H9 (cell line): ENCODE data around the gene TMEM117. TPM values are rescaled to one million over a fixed set of nuclear protein-coding genes. Genes with fewer than 3 reads are reported as not detected.
A peak's percentile ranks its signal among the peaks of the same experiment; 100 is the strongest.

Experiments
- DNase-seq: peaks from one replicate; pipeline ENCODE4 v3.0.0-alpha.2; 2017
- H2AFZ ChIP-seq: one replicate; pipeline ENCODE4 v1.6.1; 2013; ENCODE audit warnings: mild to moderate bottlenecking, low read length, control low read depth, moderate library complexity
- H2AK5ac ChIP-seq: 2 replicates; pipeline ENCODE4 v1.6.1; 2013; ENCODE audit warnings: low read length, control low read depth, mixed read lengths; ENCODE audit not compliant: insufficient read length
- H2BK120ac ChIP-seq: one replicate; pipeline ENCODE4 v1.6.1; 2013; ENCODE audit warnings: low read depth, mild to moderate bottlenecking, low read length, control low read depth, inconsistent platforms; ENCODE audit not compliant: poor library complexity, severe bottlenecking
- H2BK12ac ChIP-seq: 2 replicates; pipeline ENCODE4 v1.6.1; 2013; ENCODE audit warnings: low read length, control low read depth, mixed read lengths, low read depth; ENCODE audit not compliant: insufficient read length
- H2BK15ac ChIP-seq: 2 replicates; pipeline ENCODE4 v1.6.1; 2013; ENCODE audit warnings: low read depth, low read length, control low read depth
- H2BK20ac ChIP-seq: one replicate; pipeline ENCODE4 v1.6.1; 2013; ENCODE audit warnings: low read depth, mild to moderate bottlenecking, low read length, control low read depth, inconsistent platforms; ENCODE audit not compliant: poor library complexity, severe bottlenecking
- H2BK5ac ChIP-seq: 2 replicates; pipeline ENCODE4 v1.6.1; 2013; ENCODE audit warnings: low read length, control low read depth, mixed read lengths; ENCODE audit not compliant: insufficient read length
- H3K14ac ChIP-seq: 2 replicates; pipeline ENCODE4 v1.6.1; 2013; ENCODE audit warnings: low read length, control low read depth; ENCODE audit not compliant: insufficient read depth
- H3K18ac ChIP-seq: 2 replicates; pipeline ENCODE4 v1.6.1; 2013; ENCODE audit warnings: low read depth, mild to moderate bottlenecking, mixed read lengths, low read length, control low read depth; ENCODE audit not compliant: insufficient read length
- H3K23ac ChIP-seq: 2 replicates; pipeline ENCODE4 v1.6.1; 2013; ENCODE audit warnings: low read length, control low read depth, mixed read lengths, low read depth; ENCODE audit not compliant: insufficient read length
- H3K23me2 ChIP-seq: 2 replicates; pipeline ENCODE4 v1.6.1; 2013; ENCODE audit warnings: low read depth, mild to moderate bottlenecking, mixed read lengths, low read length, control low read depth; ENCODE audit not compliant: insufficient read length, poor library complexity, severe bottlenecking
- H3K27ac ChIP-seq: 2 replicates; pipeline ENCODE4 v1.5.1; 2013; ENCODE audit warnings: low read length, control low read depth, mixed read lengths, low read depth; ENCODE audit not compliant: insufficient read length
- H3K27me3 ChIP-seq: 2 replicates; pipeline ENCODE4 v1.6.1; 2013; ENCODE audit warnings: low read length, control low read depth, inconsistent platforms; ENCODE audit not compliant: insufficient read depth
- H3K4ac ChIP-seq: 2 replicates; pipeline ENCODE4 v1.6.1; 2013; ENCODE audit warnings: low read depth, mild to moderate bottlenecking, control low read depth, inconsistent platforms, low read length, moderate library complexity
- H3K4me1 ChIP-seq: 2 replicates; pipeline ENCODE4 v1.6.1; 2013; ENCODE audit warnings: low read length, control low read depth, inconsistent platforms; ENCODE audit not compliant: insufficient read depth
- H3K4me2 ChIP-seq: 2 replicates; pipeline ENCODE4 v1.6.1; 2013; ENCODE audit warnings: low read length, control low read depth, mixed read lengths; ENCODE audit not compliant: insufficient read length, insufficient read depth
- H3K56ac ChIP-seq: 2 replicates; pipeline ENCODE4 v1.6.1; 2013; ENCODE audit warnings: low read depth, mild to moderate bottlenecking, mixed read lengths, low read length, control low read depth; ENCODE audit not compliant: insufficient read length
- H3K79me1 ChIP-seq: 2 replicates; pipeline ENCODE4 v1.6.1; 2013; ENCODE audit warnings: low read depth, mild to moderate bottlenecking, moderate library complexity, low read length, control low read depth, inconsistent platforms; ENCODE audit not compliant: insufficient read depth, poor library complexity, severe bottlenecking
- H3K79me2 ChIP-seq: 2 replicates; pipeline ENCODE4 v1.6.1; 2013; ENCODE audit warnings: low read length, control low read depth, inconsistent platforms; ENCODE audit not compliant: insufficient read depth
- H3K9ac ChIP-seq: 2 replicates; pipeline ENCODE4 v1.6.1; 2013; ENCODE audit warnings: low read length, control low read depth, mixed read lengths; ENCODE audit not compliant: insufficient read length; ENCODE audit errors: extremely low read depth
- H3K9me3 ChIP-seq: one replicate; pipeline ENCODE4 v1.6.1; 2013; ENCODE audit warnings: low read depth, low read length, inconsistent platforms; ENCODE audit not compliant: control insufficient read depth
- H3T11ph ChIP-seq: one replicate; pipeline ENCODE4 v1.6.1; 2013; ENCODE audit warnings: mild to moderate bottlenecking, low read length, control low read depth, inconsistent platforms
- H4K20me1 ChIP-seq: one replicate; pipeline ENCODE4 v1.6.1; 2013; ENCODE audit not compliant: control insufficient read depth, insufficient read length, insufficient read depth
- H4K5ac ChIP-seq: 2 replicates; pipeline ENCODE4 v1.6.1; 2013; ENCODE audit warnings: low read depth, mild to moderate bottlenecking, mixed read lengths, low read length, control low read depth; ENCODE audit not compliant: insufficient read length
- H4K8ac ChIP-seq: replicated peaks from 2 replicates; pipeline ENCODE4 v1.6.1; 2013; ENCODE audit warnings: low read length, control low read depth, mixed read lengths, low read depth; ENCODE audit not compliant: insufficient read length
- H4K91ac ChIP-seq: 2 replicates; pipeline ENCODE4 v1.6.1; 2013; ENCODE audit warnings: low read depth, mild to moderate bottlenecking, moderate library complexity, mixed read lengths, low read length, control low read depth; ENCODE audit not compliant: insufficient read length
- H3K27ac Mint-ChIP-seq, 3 experiments: 2 replicates in 2 of 3; 3 replicates in 1 of 3; pipeline ENCODE4 v1.8.0; 2020 to 2021; ENCODE audit warnings: mixed read lengths in 3 of 3, mild to moderate bottlenecking in 1 of 3, moderate library complexity in 1 of 3
- H3K27me3 Mint-ChIP-seq: 2 replicates; pipeline ENCODE4 v1.8.0; 2021; ENCODE audit warnings: low read depth, mild to moderate bottlenecking, moderate library complexity, mixed read lengths
- H3K36me3 Mint-ChIP-seq, 3 experiments: 2 replicates in 2 of 3; 3 replicates in 1 of 3; pipeline ENCODE4 v1.8.0; 2020 to 2021; ENCODE audit warnings: low read depth in 3 of 3, mixed read lengths in 3 of 3; ENCODE audit not compliant: insufficient read depth in 1 of 3
- H3K4me1 Mint-ChIP-seq, 2 experiments: 2 replicates each; pipeline ENCODE4 v1.8.0; 2020; ENCODE audit warnings: mixed read lengths in 2 of 2
- H3K4me3 Mint-ChIP-seq, 2 experiments: 2 replicates in 1 of 2; 3 replicates in 1 of 2; pipeline ENCODE4 v1.8.0; 2020 to 2021; ENCODE audit warnings: mild to moderate bottlenecking in 2 of 2, mixed read lengths in 2 of 2, moderate library complexity in 1 of 2
- H3K9me3 Mint-ChIP-seq, 2 experiments: 2 replicates in 1 of 2; 3 replicates in 1 of 2; pipeline ENCODE4 v1.8.0; 2020; ENCODE audit warnings: mild to moderate bottlenecking in 2 of 2, mixed read lengths in 2 of 2, moderate library complexity in 1 of 2
- WGBS: extraction: QIAGEN DNeasy Blood & Tissue Kit; methylation state at CpG from one replicate; pipeline ENCODE4 v1.1.7; 2013; ENCODE audit warnings: missing lambda C conversion rate, low lambda C conversion rate, mixed read lengths; ENCODE audit not compliant: insufficient read length; ENCODE audit errors: extremely low coverage; 5-methylcytosine and 5-hydroxymethylcytosine counted together
- total RNA-seq: library from RNA; stranded (reverse); gene quantifications from 2 replicates; pipeline ENCODE4 v1.2.1, GENCODE V29; 2021
- TF ChIP-seq, protein P1 (sequence below): fragments of 200-600 bp; sonication (generic); conservative IDR thresholded peaks from 3 replicates; pipeline ENCODE4 v1.8.0; 2021; ENCODE audit warnings: antibody characterized with exemption, mild to moderate bottlenecking

Gene TMEM117
- total RNA-seq, 1 experiment from 2014 or later: 1.7 TPM

DNA sequence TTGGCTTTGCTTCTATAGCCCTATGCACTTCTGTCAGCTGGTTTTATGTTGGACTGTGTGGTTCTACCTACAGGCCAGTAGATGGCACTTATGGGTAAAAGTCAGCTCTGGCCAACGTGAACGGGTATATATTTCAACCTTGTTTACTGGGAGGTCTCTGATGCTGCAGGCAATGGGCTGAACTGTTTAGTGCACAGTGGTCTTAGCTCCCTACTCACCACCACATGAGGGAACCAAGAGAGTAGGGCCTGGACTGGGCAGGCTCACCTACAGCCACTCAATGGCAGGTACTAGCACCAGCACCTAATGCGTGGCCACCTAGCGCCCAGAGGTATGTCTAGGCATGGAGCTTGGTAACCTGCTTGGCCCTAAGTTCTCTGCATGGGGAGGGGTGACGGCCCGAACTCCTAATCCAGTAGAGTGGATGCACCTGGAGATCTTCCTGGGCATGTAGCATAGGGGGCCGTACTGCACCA lies 481.8 kb downstream of the TMEM117 start:
- H3K36me3 Mint-ChIP-seq: peaks cover 0 to 7% (median 0%) of the 10 kb centered on the region in 3 experiments; a peak in 2 of 7 replicates

More for the DNA sequence above, 481.8 kb downstream of the TMEM117 start:
- no peak overlapping the region for H4K8ac ChIP-seq
- no peaks in the 10 kb centered on the region for H4K20me1 ChIP-seq
- no peak overlapping the region for H3K23ac ChIP-seq
- H3T11ph ChIP-seq: no peak overlapping the region
- H2BK15ac ChIP-seq: no peak overlapping the region
- no peaks in the 10 kb centered on the region for H3K23me2 ChIP-seq
- no peak overlapping the region for H2BK5ac ChIP-seq
- H3K27me3 ChIP-seq: no peaks in the 10 kb centered on the region
- no peak overlapping the region for H3K14ac ChIP-seq
- H3K56ac ChIP-seq: no peak overlapping the region
- no peak overlapping the region for H4K5ac ChIP-seq
- no peak overlapping the region for H4K91ac ChIP-seq
- H3K79me1 ChIP-seq: no peaks in the 10 kb centered on the region
- H2BK120ac ChIP-seq: no peak overlapping the region
- no CpG with 5 or more reads among the region's 7 CpGs for WGBS
- DNase-seq: peak; percentile 64
- no peaks in the 10 kb centered on the region for H3K9me3 ChIP-seq
- no peak overlapping the region for H3K4me3 Mint-ChIP-seq
- no peak overlapping the region for H3K4me2 ChIP-seq
- H3K4ac ChIP-seq: no peak overlapping the region
- TF ChIP-seq, protein P1, sequence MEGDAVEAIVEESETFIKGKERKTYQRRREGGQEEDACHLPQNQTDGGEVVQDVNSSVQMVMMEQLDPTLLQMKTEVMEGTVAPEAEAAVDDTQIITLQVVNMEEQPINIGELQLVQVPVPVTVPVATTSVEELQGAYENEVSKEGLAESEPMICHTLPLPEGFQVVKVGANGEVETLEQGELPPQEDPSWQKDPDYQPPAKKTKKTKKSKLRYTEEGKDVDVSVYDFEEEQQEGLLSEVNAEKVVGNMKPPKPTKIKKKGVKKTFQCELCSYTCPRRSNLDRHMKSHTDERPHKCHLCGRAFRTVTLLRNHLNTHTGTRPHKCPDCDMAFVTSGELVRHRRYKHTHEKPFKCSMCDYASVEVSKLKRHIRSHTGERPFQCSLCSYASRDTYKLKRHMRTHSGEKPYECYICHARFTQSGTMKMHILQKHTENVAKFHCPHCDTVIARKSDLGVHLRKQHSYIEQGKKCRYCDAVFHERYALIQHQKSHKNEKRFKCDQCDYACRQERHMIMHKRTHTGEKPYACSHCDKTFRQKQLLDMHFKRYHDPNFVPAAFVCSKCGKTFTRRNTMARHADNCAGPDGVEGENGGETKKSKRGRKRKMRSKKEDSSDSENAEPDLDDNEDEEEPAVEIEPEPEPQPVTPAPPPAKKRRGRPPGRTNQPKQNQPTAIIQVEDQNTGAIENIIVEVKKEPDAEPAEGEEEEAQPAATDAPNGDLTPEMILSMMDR: peak; percentile 72
- H3K4me1 ChIP-seq: no peaks in the 10 kb centered on the region
- H3K27ac ChIP-seq: no peak overlapping the region
- H2BK20ac ChIP-seq: no peak overlapping the region
- no peak overlapping the region for H2AK5ac ChIP-seq
- H2AFZ ChIP-seq: no peak overlapping the region
- H3K4me1 Mint-ChIP-seq: peaks cover 0 to 4% of the 10 kb centered on the region in 2 experiments; a peak in 1 of 4 replicates
- no peaks in the 10 kb centered on the region for H3K27me3 Mint-ChIP-seq
- no peak overlapping the region for H2BK12ac ChIP-seq
- H3K9me3 Mint-ChIP-seq: peaks cover 6 to 7% of the 10 kb centered on the region in 2 experiments; a peak in 2 of 5 replicates
- no peak overlapping the region for H3K9ac ChIP-seq
- no peak overlapping the region for H3K18ac ChIP-seq
- H3K79me2 ChIP-seq: no peaks in the 10 kb centered on the region
- no peak overlapping the region for H3K27ac Mint-ChIP-seq
